B cell (primary cell): ENCODE measurements around the gene CNTN4. TPM values are rescaled to one million over a fixed set of nuclear protein-coding genes. Genes with fewer than 3 reads are reported as not detected.

Experiments
- ATAC-seq: fragments of 200-7000 bp; cut with Tn5 transposase; one replicate; pipeline ENCODE4 v1.10.0; 2021; ENCODE audit warnings: low read depth, mild to moderate bottlenecking, moderate number of reproducible peaks, moderate library complexity
- CTCF ChIA-PET: fragments of 350-600 bp; sonication (Branson Sonifier 250); formaldehyde crosslinking; loops from one replicate; lab custom pipeline; 2021; ENCODE audit warnings: antibody characterized with exemption, inconsistent platforms; lab: Charles Lee
- POLR2A ChIA-PET: fragments of 350-600 bp; sonication (Branson Sonifier 250); formaldehyde crosslinking; loops from one replicate; lab custom pipeline; 2021; ENCODE audit warnings: antibody characterized with exemption; lab: Charles Lee
- DNase-seq: peaks from one replicate; pipeline ENCODE4 v3.0.0; 2013
- H2AFZ ChIP-seq: 2 replicates; pipeline ENCODE4 v1.6.1; 2012; ENCODE audit warnings: mild to moderate bottlenecking, low read depth, low read length; ENCODE audit not compliant: insufficient read depth, poor library complexity, severe bottlenecking
- H3K27ac ChIP-seq, 2 donors: 1 replicate in 1 of 2; 2 replicates in 1 of 2; pipeline ENCODE4 v1.5.1; 2012 to 2013; ENCODE audit warnings: low read length in 2 of 2, mild to moderate bottlenecking in 2 of 2, moderate library complexity in 1 of 2
- H3K27me3 ChIP-seq, 4 experiments: fragments of 200-600 bp in 1 of 4; sonication (generic) in 1 of 4; replicated peaks in 1 of 4; 1 replicate in 2 of 4; 2 replicates in 2 of 4; pipeline versions ENCODE4 v1.6.1 to v1.7.0; 2013 to 2016; ENCODE audit warnings: low read length in 3 of 4, mild to moderate bottlenecking in 2 of 4, mixed read lengths in 1 of 4, moderate library complexity in 1 of 4; ENCODE audit not compliant: insufficient read depth in 4 of 4, control insufficient read depth in 3 of 4; ENCODE audit errors: control extremely low read depth in 1 of 4
- H3K36me3 ChIP-seq, 2 experiments: replicated peaks in 1 of 2; 1 replicate in 1 of 2; 2 replicates in 1 of 2; pipeline versions ENCODE4 v1.6.1 to v1.7.1; 2013; ENCODE audit warnings: low read length in 1 of 2; ENCODE audit not compliant: insufficient read depth in 2 of 2, control insufficient read depth in 1 of 2; ENCODE audit errors: control extremely low read depth in 1 of 2, extremely low read depth in 1 of 2
- H3K4me1 ChIP-seq, 2 donors: fragments of 200-600 bp in 1 of 2; sonication (generic) in 1 of 2; 1 replicate in 1 of 2; 2 replicates in 1 of 2; pipeline versions ENCODE4 v1.5.1 to v1.6.1; 2013 to 2017; ENCODE audit warnings: low read length in 2 of 2; ENCODE audit not compliant: control insufficient read depth in 2 of 2, insufficient read depth in 2 of 2
- H3K4me2 ChIP-seq: replicated peaks from 2 replicates; pipeline ENCODE3; 2012; ENCODE audit warnings: mild to moderate bottlenecking, low read depth, low read length; ENCODE audit not compliant: poor library complexity, severe bottlenecking
- H3K4me3 ChIP-seq, 5 experiments: fragments of 200-600 bp in 1 of 5; sonication (generic) in 1 of 5; 1 replicate in 3 of 5; 2 replicates in 2 of 5; pipeline versions ENCODE4 v1.5.1 to v1.7.0; 2011 to 2016; ENCODE audit warnings: low read length in 4 of 5, mild to moderate bottlenecking in 4 of 5, low read depth in 2 of 5, control low read depth in 1 of 5, moderate library complexity in 1 of 5; ENCODE audit not compliant: insufficient read depth in 1 of 5; ENCODE audit errors: control extremely low read depth in 1 of 5, extremely low read depth in 1 of 5
- H3K79me2 ChIP-seq: fragments of 200-600 bp; sonication (generic); one replicate; pipeline ENCODE4 v1.6.0; 2016; ENCODE audit warnings: low read length; ENCODE audit not compliant: control insufficient read depth, insufficient read depth
- H3K9ac ChIP-seq: fragments of 200-600 bp; sonication (generic); 2 replicates; pipeline ENCODE4 v1.6.1; 2017; ENCODE audit warnings: mild to moderate bottlenecking, low read length, moderate library complexity
- H3K9me3 ChIP-seq, 3 donors: one replicate each; pipeline versions ENCODE4 v1.6.1 to v1.7.1; 2013; ENCODE audit warnings: low read length in 2 of 3; ENCODE audit not compliant: control insufficient read depth in 2 of 3, insufficient read depth in 1 of 3; ENCODE audit errors: control extremely low read depth in 1 of 3
- H4K20me1 ChIP-seq: 2 replicates; pipeline ENCODE4 v1.6.0; 2012; ENCODE audit warnings: mild to moderate bottlenecking, low read length; ENCODE audit not compliant: insufficient read depth, control insufficient read depth, poor library complexity, severe bottlenecking
- H3K27ac Mint-ChIP-seq: one replicate; pipeline ENCODE4 v1.8.0; 2021; ENCODE audit warnings: mixed read lengths
- H3K27me3 Mint-ChIP-seq: one replicate; pipeline ENCODE4 v1.8.0; 2021; ENCODE audit warnings: mixed read lengths
- H3K4me1 Mint-ChIP-seq: one replicate; pipeline ENCODE4 v1.8.0; 2021; ENCODE audit warnings: mixed read lengths
- H3K4me3 Mint-ChIP-seq: one replicate; pipeline ENCODE4 v1.8.0; 2021; ENCODE audit warnings: mixed read lengths
- H3K9me3 Mint-ChIP-seq: one replicate; pipeline ENCODE4 v1.8.0; 2022; ENCODE audit warnings: mixed read lengths; ENCODE audit not compliant: insufficient read depth
- CTCF ChIP-seq: fragments of 200-600 bp; IDR thresholded peaks from one replicate; pipeline ENCODE4 v1.8.0; 2022; ENCODE audit warnings: antibody characterized with exemption, mild to moderate bottlenecking
- EZH2 ChIP-seq: IDR thresholded peaks from 2 replicates; pipeline ENCODE4 v1.6.1; 2012; ENCODE audit warnings: borderline replicate concordance, low read depth, mild to moderate bottlenecking, moderate library complexity, low read length; ENCODE audit not compliant: insufficient read depth, poor library complexity, severe bottlenecking
- WGBS: methylation state at CpG from one replicate; pipeline ENCODE4 v1.1.5; 2013; ENCODE audit warnings: missing lambda C conversion rate; ENCODE audit not compliant: insufficient coverage; 5-methylcytosine and 5-hydroxymethylcytosine counted together
- intact Hi-C: fragments of 100-400 bp; cut with micrococcal nuclease; formaldehyde crosslinking; loops from one replicate; pipeline ENCODE4 v1.10.0; 2022
- polyA plus RNA-seq: library from polyadenylated mRNA; depleted of rRNA; stranded (reverse); fragments of >200 nt; gene quantifications from 2 replicates; pipeline ENCODE4 v1.2.3, GENCODE V29; 2012
- total RNA-seq, 2 donors: library from RNA; stranded (reverse); fragments of 120-200 nt in 1 of 2; gene quantifications; 1 replicate in 1 of 2; 2 replicates in 1 of 2; pipeline versions ENCODE4 v1.2.3 to v1.2.4, GENCODE V29; 2013 to 2022

The CNTN4 gene
- total and polyA plus RNA-seq, 2 donors (not counting 1 experiment from before 2014, with no cell fraction given) = 0.05 TPM; not detected in 1

GRCh38 chr3:2937592-2937991 is 838.9 kb downstream of the CNTN4 start:
- Mint-ChIP-seq H3K4me1 (no peaks in the 10 kb centered on the region), H3K9me3 (no peaks in the 10 kb centered on the region), H3K4me3 (no peak overlapping the region), H3K27ac (no peak overlapping the region), H3K27me3 (peaks cover 14% of the 10 kb centered on the region)
- CTCF ChIA-PET = no interaction called here
- Histone ChIP-seq H3K4me3 (no peak overlapping the region), H3K27ac (no peak overlapping the region), H3K4me2 (no peak overlapping the region), H2AFZ (no peak overlapping the region), H3K9me3 (no peaks in the 10 kb centered on the region), H3K4me1 (no peaks in the 10 kb centered on the region), H3K36me3 (no peaks in the 10 kb centered on the region), H3K79me2 (no peaks in the 10 kb centered on the region), H3K9ac (no peak overlapping the region), H4K20me1 (no peaks in the 10 kb centered on the region), H3K27me3 (peaks cover 0 to 7% (median 0%) of the 10 kb centered on the region in 4 experiments)
- TF ChIP-seq CTCF (no peak), EZH2 (no peak)
- ATAC-seq (no peak), DNase-seq (no peak)
- POLR2A ChIA-PET = no interaction called here
- intact Hi-C loops = no loop called here
- WGBS = 36% methylated on average over 2 of the region's 2 CpGs

- H3K27me3 ChIP-seq = peaks cover 0 to 7% (median 0%) of the 10 kb centered on the region in 4 experiments
- no peak overlapping the region for H3K4me3 ChIP-seq
- intact Hi-C loops = no loop called here
- no peak overlapping the region for H2AFZ ChIP-seq
- no peaks in the 10 kb centered on the region for H3K36me3 ChIP-seq
- no peaks in the 10 kb centered on the region for H4K20me1 ChIP-seq
- ATAC-seq (no peak), DNase-seq (no peak)
- peaks cover 14% of the 10 kb centered on the region for H3K27me3 Mint-ChIP-seq
- 91% methylated on average over 1 of the region's 1 CpG for WGBS
- H3K4me1 Mint-ChIP-seq = no peaks in the 10 kb centered on the region
- no peak overlapping the region for H3K27ac ChIP-seq
- ChIA-PET CTCF (no interaction called here), POLR2A (no interaction called here)
- no peak overlapping the region for H3K4me3 Mint-ChIP-seq
- H3K4me1 ChIP-seq = no peaks in the 10 kb centered on the region
- H3K9ac ChIP-seq = no peak overlapping the region
- H3K9me3 ChIP-seq = no peaks in the 10 kb centered on the region
- H3K79me2 ChIP-seq = no peaks in the 10 kb centered on the region
- H3K4me2 ChIP-seq = no peak overlapping the region
- H3K9me3 Mint-ChIP-seq = no peaks in the 10 kb centered on the region
- TF ChIP-seq EZH2 (no peak), CTCF (no peak)
- H3K27ac Mint-ChIP-seq = no peak overlapping the region
Measured at GRCh38 chr3:2938711-2939110, 840.0 kb downstream of the CNTN4 start.
